K562 (cell line): Measurements from ENCODE around the gene MMP19. TPM values are rescaled to one million over a fixed set of nuclear protein-coding genes. Genes with fewer than 3 reads are reported as not detected.

Source experiments
- CUX1 ChIP-seq: fragments of 200-800 bp; sonication (Bioruptor generic); IDR thresholded peaks from 2 replicates; pipeline ENCODE4 v1.6.1; 2016; ENCODE audit warnings: missing genetic modification characterization, missing compliant biosample characterization
- DLX4 ChIP-seq: fragments of 250-450 bp; sonication (Bioruptor Pico); IDR thresholded peaks from 2 replicates; pipeline ENCODE4 v1.6.1; 2021; ENCODE audit warnings: mild to moderate bottlenecking
- PRDM10 ChIP-seq: fragments of 450-650 bp; IDR thresholded peaks from 2 replicates; pipeline ENCODE4 v1.6.1; 2018; ENCODE audit not compliant: partially characterized antibody
- PTTG1 ChIP-seq: fragments of 450-650 bp; IDR thresholded peaks from 2 replicates; pipeline ENCODE4 v1.6.1; 2016; ENCODE audit warnings: low read depth, mild to moderate bottlenecking, missing genetic modification characterization, missing compliant biosample characterization
- SETDB1 ChIP-seq: IDR thresholded peaks from one replicate; pipeline ENCODE4 v1.6.1; 2012; ENCODE audit warnings: low read length, control low read depth, inconsistent platforms
- SIN3A ChIP-seq, 2 experiments: fragments of 150-350 bp in 1 of 2; IDR thresholded peaks; 2 replicates each; pipeline ENCODE4 v1.6.1; 2011 to 2016; ENCODE audit warnings: borderline replicate concordance in 2 of 2, low read depth in 2 of 2, low read length in 2 of 2, mild to moderate bottlenecking in 2 of 2, moderate library complexity in 2 of 2; ENCODE audit not compliant: control insufficient read depth in 1 of 2
- SMAD2 ChIP-seq: fragments of 150-350 bp; IDR thresholded peaks from 2 replicates; pipeline ENCODE4 v1.6.1; 2014; ENCODE audit warnings: low read depth, mild to moderate bottlenecking, low read length
- ZNF239 ChIP-seq: fragments of 250-450 bp; sonication (Bioruptor Pico); IDR thresholded peaks from 2 replicates; pipeline ENCODE4 v1.4.0; 2020; ENCODE audit warnings: mild to moderate bottlenecking
- ZNF24 ChIP-seq: fragments of 450-650 bp; IDR thresholded peaks from 2 replicates; pipeline ENCODE4 v1.6.1; 2016
- ZNF318 ChIP-seq, 2 experiments: fragments of 450-650 bp; IDR thresholded peaks; 2 replicates each; pipeline ENCODE4 v1.6.1; 2016; ENCODE audit warnings: mild to moderate bottlenecking in 2 of 2, borderline replicate concordance in 1 of 2, low read depth in 1 of 2, moderate library complexity in 1 of 2
- polyA plus RNA-seq, 8 experiments: library from polyadenylated mRNA; depleted of rRNA in 4 of 8; stranded (reverse) in 5 of 8; unstranded in 3 of 8; fragments of >200 nt; fragmentation: Nextera tagmentation in 2 of 8; fragmentation: Illumina TruSeq in 1 of 8; extraction: Ambion mirVana in 2 of 8; extraction: Trizol in 1 of 8; gene quantifications; 2 replicates each; pipeline versions ENCODE4 v1.2.1 to v1.2.3, GENCODE V29; 2011 to 2014; ENCODE audit warnings: inconsistent platforms in 1 of 8, missing spikeins in 1 of 8
- total RNA-seq, 7 experiments: library from RNA; depleted of rRNA in 6 of 7; stranded (reverse); fragments of >200 nt in 6 of 7; fragmentation: Illumina TruSeq in 2 of 7; extraction: Trizol in 2 of 7; gene quantifications; 2 replicates each; pipeline versions ENCODE4 v1.2.1 to v1.2.3, GENCODE V29; 2011 to 2021; ENCODE audit warnings: low replicate concordance in 1 of 7

Gene MMP19
- total and polyA plus RNA-seq, 9 of the 15 experiments (the other 6 are each of a cell fraction or from before 2014, with no cell fraction given) = 0.14 to 1.6 (median 0.66) TPM

GRCh38 chr12:55844961-55845360 lies 2.2 kb upstream of the MMP19 start (continued):
- TF ChIP-seq ZNF318 (IDR thresholded peaks at IDR 0.05; ENCODE audit: borderline replicate concordance in 1 of 2, low read depth in 1 of 2) (no peak), ZNF239 (CRISPR knock-in tag) (no peak), SETDB1 (no peak), PRDM10 (no peak), ZNF24 (no peak), SMAD2 (no peak), DLX4 (no peak), PTTG1 (no peak), CUX1 (no peak), SIN3A (IDR thresholded peaks at IDR 0.05; ENCODE audit: borderline replicate concordance in 2 of 2, control insufficient read depth in 1 of 2, low read depth in 2 of 2, low read length in 2 of 2) (no peak)
